ENCODE measurements around the gene DNM2. TPM values are rescaled to one million over a fixed set of nuclear protein-coding genes. Genes with fewer than 3 reads are reported as not detected.

The DNM2 gene
- polyA plus RNA-seq, 2 of the 4 experiments (the other 2 are of a cell fraction): 32.9 to 58.5 TPM

DNA sequence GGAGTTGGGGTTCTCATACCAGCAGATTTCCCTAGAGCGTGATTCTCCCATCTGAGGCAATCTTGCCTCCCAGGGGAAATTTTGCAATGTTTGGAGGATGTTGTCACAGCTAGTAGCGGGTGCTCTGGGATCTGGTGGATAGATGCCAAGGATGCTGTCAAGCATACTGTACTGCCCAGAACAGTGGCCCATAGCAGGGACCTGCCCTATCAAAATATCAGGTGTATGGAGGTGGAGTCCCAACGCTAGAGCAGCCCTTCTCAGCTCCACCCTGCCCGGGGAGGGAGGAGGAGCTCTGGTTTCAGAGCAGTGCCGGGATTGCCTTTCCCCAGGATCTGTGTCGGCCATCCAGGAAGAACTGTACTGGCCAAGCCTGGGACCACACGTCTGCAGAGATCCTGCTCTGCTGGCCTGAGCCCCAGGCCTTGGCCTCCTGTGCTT lies 27.5 kb upstream of the DNM2 start:
- no peak for FAIRE-seq
- no peaks in the 10 kb centered on the region for H3K9me3 ChIP-seq
- ATAC-seq: peak in 1 of 2 experiments; percentile 2; a peak in 2 of 6 replicates
- H3K4me3 ChIP-seq: no peak overlapping the region
- TF ChIP-seq TP53 (CRISPR knock-in tag; IDR thresholded peaks at IDR 0.05) (no peak), POLR2AphosphoS2 (conservative IDR thresholded peaks at IDR 0.05; ENCODE audit: low read length) (no peak), RFX5 (IDR thresholded peaks at IDR 0.05) (no peak), ZNF302 (CRISPR knock-in tag; IDR thresholded peaks at IDR 0.05) (no peak), ZC3H11A (IDR thresholded peaks at IDR 0.05) (no peak), RNF2 (IDR thresholded peaks at IDR 0.05; ENCODE audit: borderline replicate concordance, low read depth) (no peak), NR3C1 (IDR thresholded peaks at IDR 0.05) (no peak), MAFK (IDR thresholded peaks at IDR 0.05; ENCODE audit: partially characterized antibody) (no peak), HOXB5 (CRISPR knock-in tag; IDR thresholded peaks at IDR 0.05) (no peak), CBX2 (IDR thresholded peaks at IDR 0.05; ENCODE audit: borderline replicate concordance, low read depth) (no peak), RCOR1 (IDR thresholded peaks at IDR 0.05; ENCODE audit: low read depth, low read length) (no peak)
- TF ChIP-seq, protein P1, sequence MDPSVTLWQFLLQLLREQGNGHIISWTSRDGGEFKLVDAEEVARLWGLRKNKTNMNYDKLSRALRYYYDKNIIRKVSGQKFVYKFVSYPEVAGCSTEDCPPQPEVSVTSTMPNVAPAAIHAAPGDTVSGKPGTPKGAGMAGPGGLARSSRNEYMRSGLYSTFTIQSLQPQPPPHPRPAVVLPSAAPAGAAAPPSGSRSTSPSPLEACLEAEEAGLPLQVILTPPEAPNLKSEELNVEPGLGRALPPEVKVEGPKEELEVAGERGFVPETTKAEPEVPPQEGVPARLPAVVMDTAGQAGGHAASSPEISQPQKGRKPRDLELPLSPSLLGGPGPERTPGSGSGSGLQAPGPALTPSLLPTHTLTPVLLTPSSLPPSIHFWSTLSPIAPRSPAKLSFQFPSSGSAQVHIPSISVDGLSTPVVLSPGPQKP (IDR thresholded peaks at IDR 0.05; ENCODE audit: low read depth, low read length): no peak
- H3K4me1 ChIP-seq: 0 out of 3 replicates have a peak, but pooled peaks cover 4% of the 10 kb centered on the region
- DNase-seq (ENCODE audit: low read depth in 1 of 2, low spot score in 1 of 2): no peak
- POLR2A ChIA-PET: no interaction called here
- WGBS (ENCODE audit: missing lambda C conversion rate): 58% methylated on average over 2 of the region's 7 CpGs
- H3K27ac ChIP-seq: no peak overlapping the region
- H3K4me2 ChIP-seq: no peak overlapping the region
- CTCF ChIA-PET: interaction anchor here (1.4 to 2.2 kb wide), 2 partner anchors 9 to 11 kb away, joined by 3 to 12 read pairs; partner anchors contain the start of gene QTRT1

DNA sequence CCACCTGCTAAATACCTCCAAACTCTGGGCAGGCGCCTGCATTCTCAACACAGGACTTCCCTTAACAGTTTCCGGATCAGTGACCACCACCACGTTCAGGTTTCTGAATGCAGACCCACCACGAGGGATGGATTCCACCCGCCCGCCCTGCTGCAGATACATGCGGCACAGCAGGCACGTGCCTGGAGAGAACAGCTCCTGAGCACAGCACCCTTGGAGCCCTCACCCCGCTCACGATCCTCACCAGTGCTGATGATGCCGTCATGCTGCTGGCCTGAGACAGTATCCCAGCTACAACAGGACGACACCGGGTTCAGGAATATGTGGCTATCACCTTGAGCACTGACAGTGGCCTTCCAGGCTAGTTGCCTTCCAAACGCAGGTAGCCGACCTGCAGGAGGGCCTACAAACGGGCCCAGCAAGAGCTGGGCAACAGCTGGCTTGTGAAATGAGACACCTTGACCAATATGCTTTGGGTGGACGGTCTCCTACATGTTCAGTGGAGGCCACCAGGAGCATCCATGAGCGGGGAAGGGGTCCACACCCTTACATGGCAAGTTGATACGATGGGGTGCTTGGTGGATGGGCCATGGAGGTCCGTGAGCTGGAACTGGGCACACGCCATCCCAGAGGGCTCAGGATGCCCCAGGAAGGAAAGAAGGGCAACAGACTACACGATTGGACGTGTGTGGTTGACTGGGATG lies 26.5 kb upstream of the DNM2 start:
- no peak overlapping the region for H3K4me3 ChIP-seq
- no peak for ATAC-seq
- POLR2A ChIA-PET: no interaction called here
- H3K4me2 ChIP-seq: no peak overlapping the region
- 93% methylated on average over 16 of the region's 23 CpGs for WGBS (ENCODE audit: missing lambda C conversion rate)
- no peak for DNase-seq (ENCODE audit: low read depth in 1 of 2, low spot score in 1 of 2)
- H3K27ac ChIP-seq: no peak overlapping the region
- TF ChIP-seq, protein P2, sequence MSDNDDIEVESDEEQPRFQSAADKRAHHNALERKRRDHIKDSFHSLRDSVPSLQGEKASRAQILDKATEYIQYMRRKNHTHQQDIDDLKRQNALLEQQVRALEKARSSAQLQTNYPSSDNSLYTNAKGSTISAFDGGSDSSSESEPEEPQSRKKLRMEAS (IDR thresholded peaks at IDR 0.05): no peak
- no peak for TF ChIP-seq RFX5 (IDR thresholded peaks at IDR 0.05)
- TF ChIP-seq EHF (CRISPR knock-in tag; IDR thresholded peaks at IDR 0.05): no peak
- no peak for TF ChIP-seq PHF8 (IDR thresholded peaks at IDR 0.05; ENCODE audit: borderline replicate concordance, low read depth)
- TF ChIP-seq SMC3 (IDR thresholded peaks at IDR 0.05): no peak
- TF ChIP-seq HOXB13 (CRISPR knock-in tag; IDR thresholded peaks at IDR 0.05; ENCODE audit: low read depth): no peak
- TF ChIP-seq, protein P3, sequence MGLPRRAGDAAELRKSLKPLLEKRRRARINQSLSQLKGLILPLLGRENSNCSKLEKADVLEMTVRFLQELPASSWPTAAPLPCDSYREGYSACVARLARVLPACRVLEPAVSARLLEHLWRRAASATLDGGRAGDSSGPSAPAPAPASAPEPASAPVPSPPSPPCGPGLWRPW (IDR thresholded peaks at IDR 0.05): no peak
- TF ChIP-seq, protein P4, sequence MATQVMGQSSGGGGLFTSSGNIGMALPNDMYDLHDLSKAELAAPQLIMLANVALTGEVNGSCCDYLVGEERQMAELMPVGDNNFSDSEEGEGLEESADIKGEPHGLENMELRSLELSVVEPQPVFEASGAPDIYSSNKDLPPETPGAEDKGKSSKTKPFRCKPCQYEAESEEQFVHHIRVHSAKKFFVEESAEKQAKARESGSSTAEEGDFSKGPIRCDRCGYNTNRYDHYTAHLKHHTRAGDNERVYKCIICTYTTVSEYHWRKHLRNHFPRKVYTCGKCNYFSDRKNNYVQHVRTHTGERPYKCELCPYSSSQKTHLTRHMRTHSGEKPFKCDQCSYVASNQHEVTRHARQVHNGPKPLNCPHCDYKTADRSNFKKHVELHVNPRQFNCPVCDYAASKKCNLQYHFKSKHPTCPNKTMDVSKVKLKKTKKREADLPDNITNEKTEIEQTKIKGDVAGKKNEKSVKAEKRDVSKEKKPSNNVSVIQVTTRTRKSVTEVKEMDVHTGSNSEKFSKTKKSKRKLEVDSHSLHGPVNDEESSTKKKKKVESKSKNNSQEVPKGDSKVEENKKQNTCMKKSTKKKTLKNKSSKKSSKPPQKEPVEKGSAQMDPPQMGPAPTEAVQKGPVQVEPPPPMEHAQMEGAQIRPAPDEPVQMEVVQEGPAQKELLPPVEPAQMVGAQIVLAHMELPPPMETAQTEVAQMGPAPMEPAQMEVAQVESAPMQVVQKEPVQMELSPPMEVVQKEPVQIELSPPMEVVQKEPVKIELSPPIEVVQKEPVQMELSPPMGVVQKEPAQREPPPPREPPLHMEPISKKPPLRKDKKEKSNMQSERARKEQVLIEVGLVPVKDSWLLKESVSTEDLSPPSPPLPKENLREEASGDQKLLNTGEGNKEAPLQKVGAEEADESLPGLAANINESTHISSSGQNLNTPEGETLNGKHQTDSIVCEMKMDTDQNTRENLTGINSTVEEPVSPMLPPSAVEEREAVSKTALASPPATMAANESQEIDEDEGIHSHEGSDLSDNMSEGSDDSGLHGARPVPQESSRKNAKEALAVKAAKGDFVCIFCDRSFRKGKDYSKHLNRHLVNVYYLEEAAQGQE (IDR thresholded peaks at IDR 0.05): no peak
- no peak for TF ChIP-seq FOSB (CRISPR knock-in tag; IDR thresholded peaks at IDR 0.05)
- no peak for TF ChIP-seq RCOR1 (IDR thresholded peaks at IDR 0.05; ENCODE audit: low read depth, low read length)
- TF ChIP-seq FOSL2 (IDR thresholded peaks at IDR 0.05): no peak
- no peak for TF ChIP-seq FOSL2 (CRISPR knock-in tag; IDR thresholded peaks at IDR 0.05)
- no peak for TF ChIP-seq HDAC2 (IDR thresholded peaks at IDR 0.05)
- no peak for TF ChIP-seq NR3C1 (IDR thresholded peaks at IDR 0.05)
- no peaks in the 10 kb centered on the region for H3K9me3 ChIP-seq
- CTCF ChIA-PET: interaction anchor here (1.4 to 1.6 kb wide), 3 partner anchors 10 to 110 kb away, joined by 3 to 9 read pairs (median 6); partner anchors contain the start of gene QTRT1
- FAIRE-seq: no peak
- H3K4me1 ChIP-seq: peaks cover 9% of the 10 kb centered on the region; the same call in 1 of the 3 replicates
